Dermis lymphatic vessel endothelial cell (primary cell): ENCODE data around the gene METTL9. TPM values are rescaled to one million over a fixed set of nuclear protein-coding genes. Genes with fewer than 3 reads are reported as not detected.

ENCODE experiments used
- total RNA-seq: library from RNA; depleted of rRNA; stranded (reverse); fragments of >200 nt; gene quantifications from 2 replicates; pipeline ENCODE4 v1.2.1, GENCODE V29; 2014

The METTL9 gene
- total RNA-seq = 204 and 240 TPM in 2 replicates

DNA sequence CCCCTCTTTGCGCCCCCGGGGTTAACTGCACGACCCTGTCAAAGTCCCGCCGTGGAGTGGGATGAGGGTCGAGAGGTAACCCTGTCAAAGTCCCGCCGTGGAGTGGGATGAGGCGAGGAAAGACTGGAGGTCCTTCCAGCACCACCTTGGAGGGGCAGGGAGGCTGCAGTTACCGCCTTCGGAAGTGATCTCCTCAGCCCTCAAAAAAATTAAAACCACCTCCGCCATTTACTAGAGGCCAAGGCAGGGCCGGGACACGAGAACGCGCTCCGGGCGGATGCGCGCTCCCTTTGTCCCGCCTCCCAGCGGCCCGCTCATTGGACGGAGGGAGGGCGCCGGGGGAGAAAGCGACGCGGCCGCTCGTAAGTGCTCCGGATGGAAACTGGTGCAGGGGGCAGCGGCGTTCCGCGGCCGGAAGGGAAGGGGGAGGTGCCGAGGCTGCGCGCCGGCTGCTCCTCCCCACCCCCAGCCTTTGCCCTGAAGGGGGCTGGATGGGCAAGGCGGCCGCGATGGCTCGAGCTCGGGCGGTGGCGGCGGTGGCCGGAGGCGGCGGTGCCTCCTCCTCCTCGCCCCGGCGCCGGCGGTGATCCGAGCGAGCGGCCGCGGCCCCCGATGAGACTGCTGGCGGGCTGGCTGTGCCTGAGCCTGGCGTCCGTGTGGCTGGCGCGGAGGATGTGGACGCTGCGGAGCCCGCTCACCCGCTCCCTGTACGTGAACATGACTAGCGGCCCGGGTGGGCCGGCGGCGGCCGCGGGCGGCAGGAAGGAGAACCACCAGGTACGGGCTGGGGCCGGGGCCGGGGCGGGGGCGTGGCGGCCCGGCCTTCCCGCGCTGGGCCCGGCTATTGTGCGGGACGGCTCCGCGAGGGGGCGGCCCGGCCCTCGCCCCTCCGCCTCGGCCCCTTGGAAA, at the start of gene METTL9:
TSS of gene METTL9 (plus strand) at position 456 of the 909 bp plus-strand sequence. CDS start at position 613, 157 bp downstream.

DNA sequence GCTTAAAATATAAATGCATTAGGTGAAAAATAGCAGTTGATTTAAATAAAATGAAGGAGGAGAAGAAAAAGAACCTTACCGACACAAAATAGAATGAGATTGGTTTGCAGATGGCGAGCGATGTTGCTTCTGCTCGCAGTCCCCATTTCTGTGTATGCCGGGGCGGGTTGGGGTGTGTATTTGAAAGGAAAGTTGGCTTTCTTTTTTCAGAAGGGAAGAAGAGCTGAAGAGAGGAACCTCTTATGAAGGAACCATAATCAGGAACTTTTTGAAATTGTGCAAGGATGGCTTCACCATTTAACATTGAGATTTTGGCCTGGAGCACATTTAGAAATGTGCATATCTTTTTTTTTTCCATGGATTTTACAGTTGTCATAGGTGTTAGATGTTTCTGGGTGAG, 53.1 kb downstream of the METTL9 start, which contains the start of gene IGSF6:
TSS of gene IGSF6 (minus strand) at position 156 of the 400 bp plus-strand sequence. CDS start at position 146, 10 bp downstream.

DNA sequence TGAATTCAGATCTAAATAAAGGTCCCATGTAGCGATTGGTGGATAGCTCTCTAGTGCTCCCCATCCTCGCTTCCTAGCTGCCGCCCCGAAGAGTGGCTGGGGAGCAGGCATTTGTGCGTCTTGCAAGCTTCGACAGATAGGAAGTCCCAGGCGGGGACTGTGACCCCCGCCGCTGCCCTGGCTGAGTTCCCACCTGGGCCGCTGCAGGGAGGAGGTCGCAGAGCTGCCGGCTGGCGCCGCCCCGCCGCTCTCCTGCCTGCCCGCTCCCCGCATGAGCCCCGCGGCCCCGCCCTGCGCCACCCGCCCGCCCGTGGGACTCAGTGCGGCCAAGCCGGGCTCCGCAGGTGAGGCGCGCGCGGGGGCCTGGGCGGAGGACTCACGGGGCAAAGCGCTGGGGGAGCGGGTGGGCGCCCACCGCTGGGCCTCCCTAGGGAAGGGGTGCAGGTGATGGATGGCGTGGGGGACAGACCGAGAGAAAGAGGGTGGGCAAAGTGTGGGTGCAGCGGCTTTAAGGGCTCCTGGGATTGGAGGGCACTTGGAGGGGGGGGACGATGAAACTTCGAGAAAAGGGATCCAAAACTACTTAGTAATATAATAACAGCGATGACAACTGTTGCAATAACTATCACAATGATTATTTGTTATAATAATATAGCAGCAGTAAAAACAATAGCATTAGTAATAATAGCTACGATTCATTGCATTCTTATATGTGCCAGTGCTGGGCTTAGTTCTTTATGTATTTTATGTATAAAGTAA, 64.7 kb downstream of the METTL9 start, which contains the start of gene OTOA:
TSS of gene OTOA (plus strand) at position 80 of the 759 bp plus-strand sequence. CDS start 14,547 bp downstream, outside the sequence.

Other genes starting within 250 kb of the METTL9 start
- gene IGSF6, start 53.0 kb downstream of the METTL9 start, total RNA-seq = not detected in 2 replicates
- gene OTOA, start 64.4 kb downstream of the METTL9 start, total RNA-seq = under 0.01 and 0.09 TPM in 2 replicates